Epidermal melanocyte (primary cell): ENCODE measurements around the gene SLN.

Experiments used
- DNase-seq: peaks from one replicate; pipeline ENCODE4 v3.0.0; 2011; ENCODE audit warnings: low spot score; ENCODE audit not compliant: insufficient read length

SLN gene

DNA sequence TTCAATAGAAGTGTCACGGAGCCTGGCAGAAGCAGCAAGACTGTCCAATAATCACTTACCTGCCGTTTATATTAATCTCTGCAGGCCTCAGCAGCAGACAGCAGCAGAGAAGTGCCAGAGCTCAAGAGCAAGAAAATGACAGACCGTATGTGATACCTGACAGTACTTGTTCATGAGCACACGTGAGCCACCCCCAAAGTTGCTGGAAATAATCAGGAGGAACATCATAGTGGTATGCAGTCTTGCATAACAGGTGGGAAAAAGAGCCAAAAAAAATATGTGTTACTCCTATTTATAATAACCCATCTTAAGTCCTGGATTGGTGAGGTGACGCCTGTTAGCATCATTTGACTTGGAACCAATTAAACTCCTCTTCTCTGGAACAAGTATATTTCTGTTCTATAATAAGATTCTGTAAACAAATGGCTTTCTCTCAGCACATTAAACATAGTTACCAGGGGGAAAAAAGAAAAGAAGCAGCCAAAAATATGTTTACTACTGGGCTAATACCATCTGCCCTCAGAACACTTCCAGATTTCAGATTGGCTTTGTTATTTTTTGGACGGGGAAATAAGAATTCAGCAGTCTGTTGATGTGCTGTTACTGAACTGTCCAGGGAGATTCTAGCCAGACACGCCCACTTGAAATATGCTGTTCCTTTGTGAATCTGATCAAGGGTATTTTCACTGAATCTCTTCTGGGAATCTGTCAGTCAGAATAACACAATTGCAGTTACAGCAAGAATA, 7.9 kb upstream of the SLN start:
- no peak for DNase-seq

DNA sequence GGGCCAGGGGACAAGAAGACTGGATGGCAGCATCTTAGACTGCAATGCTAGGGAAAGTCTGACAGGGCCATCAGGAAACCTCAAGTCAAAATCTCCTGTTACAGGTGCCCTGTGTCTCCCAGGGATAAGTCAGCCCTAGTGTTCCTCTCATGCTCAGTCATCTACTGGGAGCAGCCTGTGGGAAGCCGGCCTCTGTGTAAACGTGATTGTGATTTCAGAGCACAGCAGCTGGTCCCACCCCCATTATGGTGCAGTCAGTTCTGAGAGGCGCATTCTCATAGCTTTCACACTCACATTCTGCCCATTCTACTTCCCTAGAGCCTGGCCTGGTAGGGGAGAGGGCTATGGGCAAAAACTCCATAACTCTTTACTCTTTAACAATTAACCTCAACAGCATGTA, 7.2 kb upstream of the SLN start:
- DNase-seq, result no peak

DNA sequence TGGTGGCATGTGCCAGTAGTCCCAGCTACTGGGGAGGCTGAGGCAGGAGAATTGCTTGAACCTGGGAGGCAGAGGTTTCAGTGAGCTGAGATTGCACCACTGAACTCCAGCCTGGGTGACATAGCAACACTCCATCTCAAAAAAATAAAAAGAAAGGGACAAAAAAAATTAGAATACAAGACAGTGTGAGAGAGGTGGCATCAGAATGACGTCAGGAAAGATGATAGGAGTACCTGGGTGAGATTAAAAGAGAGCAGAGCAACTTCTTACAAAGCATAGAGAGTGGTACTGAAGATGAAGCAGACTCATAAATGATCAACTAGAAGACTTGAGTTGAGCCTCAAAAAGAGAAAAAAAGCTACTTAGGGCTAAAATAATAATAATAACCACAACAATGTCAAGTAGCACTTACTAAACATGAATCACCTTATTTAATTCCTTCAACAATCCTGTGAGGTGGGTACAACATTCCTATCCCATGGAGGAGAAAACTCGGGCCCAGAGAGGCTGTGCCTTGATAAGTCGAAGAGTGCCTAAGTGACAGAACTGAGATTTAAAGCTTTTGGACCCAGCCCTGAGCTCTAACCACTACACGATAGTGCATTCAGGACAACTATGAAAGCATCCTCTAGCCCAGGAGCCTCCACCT, 5.2 kb upstream of the SLN start:
- no peak for DNase-seq

DNA sequence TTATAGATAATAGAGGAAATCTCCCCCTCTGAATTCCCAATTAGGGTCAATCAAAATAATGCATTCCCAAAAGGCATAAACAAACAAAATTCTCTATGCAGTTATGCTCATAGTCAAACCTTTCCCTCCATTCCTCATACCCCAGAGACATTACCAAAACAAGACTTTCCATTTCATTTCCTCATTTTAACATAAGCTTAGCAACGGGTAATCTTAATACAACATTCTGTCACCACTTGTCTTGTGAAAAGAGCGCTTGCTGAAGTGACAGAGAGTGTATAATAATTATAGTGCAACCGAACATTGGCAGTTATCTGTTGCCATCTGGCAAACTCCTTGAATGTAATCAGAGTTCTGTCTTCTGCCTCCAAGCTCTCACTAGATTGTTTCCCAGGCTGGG, 1.2 kb upstream of the SLN start:
- DNase-seq, result no peak

DNA sequence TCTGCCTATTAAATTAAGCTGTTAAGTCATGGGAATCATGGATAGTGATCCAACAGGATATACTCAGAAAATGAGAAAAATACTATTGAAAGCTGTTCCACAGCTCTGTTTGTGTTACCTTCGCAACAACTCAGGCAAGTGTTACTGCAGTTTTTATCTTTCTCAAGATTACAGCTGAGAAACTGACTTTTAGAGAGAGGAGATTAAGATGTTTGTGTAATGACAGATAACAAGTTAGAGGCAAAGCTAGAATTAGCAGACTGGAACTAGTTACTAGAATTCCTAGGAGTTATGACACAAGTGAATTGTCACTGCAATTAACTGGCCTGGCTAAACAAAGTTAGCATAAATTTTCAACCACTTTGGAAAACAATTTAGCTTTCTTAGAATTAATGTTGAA, 1.6 kb downstream of the SLN start:
- no peak for DNase-seq

DNA sequence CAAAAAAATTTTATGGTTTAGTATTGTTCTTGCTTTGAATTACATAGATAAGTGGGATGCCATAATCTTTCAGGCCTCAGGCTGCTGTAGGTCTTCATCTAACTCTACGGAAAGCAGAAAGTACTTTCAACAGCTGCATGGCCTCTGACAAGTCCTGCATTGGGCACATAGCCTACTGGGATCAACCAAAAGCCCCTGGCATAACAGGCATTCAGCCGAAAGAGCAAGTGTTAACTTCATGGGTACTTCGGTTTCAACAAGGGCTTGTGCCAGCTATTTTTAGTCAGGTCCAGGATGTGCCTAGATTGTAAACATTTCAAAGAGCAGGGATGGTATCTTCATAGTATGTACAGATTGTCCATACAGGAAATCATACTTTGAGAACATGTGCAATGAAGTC, 3.1 kb downstream of the SLN start:
- DNase-seq, result no peak

DNA sequence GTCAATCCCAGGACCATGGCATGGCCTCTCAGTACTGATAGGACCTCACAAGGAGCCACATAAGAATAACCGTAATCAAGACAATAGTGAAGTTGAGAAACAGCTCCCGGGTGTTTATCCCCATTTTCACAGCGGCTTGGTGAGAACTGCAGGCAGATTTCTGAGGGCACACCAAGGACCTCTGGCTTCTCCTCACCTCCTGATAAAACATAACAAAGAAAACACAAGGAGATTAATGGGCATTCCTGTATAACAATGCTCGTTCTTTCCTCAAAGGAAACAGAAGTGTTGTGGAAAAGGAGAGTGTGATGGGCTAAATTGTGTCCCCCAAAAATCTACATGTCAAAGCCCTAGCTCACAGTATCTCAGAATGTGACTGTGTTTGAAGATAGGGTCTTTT, 4.0 kb downstream of the SLN start:
- no peak for DNase-seq

DNA sequence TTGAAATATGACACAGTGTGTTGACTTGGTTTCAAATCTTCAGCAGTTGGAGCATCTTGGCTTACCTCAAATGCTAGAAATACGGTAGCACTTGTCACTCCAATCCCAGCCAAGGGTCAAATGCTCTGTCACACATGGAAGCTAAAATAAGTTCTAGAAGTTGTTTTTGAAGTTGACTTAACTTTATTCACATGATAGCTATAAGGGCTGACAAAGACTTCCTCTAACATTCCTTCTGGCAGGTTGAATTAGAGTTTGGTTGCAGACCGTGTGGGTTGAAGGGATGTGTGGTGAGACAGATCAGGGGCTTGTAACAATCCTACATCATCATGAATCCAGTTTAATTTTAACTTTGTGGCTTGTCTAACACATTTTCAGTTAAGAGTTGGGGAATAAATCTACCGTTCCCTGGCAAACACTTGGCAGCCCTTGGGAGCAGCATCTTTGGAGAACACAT, 4.6 kb downstream of the SLN start:
- no peak for DNase-seq

DNA sequence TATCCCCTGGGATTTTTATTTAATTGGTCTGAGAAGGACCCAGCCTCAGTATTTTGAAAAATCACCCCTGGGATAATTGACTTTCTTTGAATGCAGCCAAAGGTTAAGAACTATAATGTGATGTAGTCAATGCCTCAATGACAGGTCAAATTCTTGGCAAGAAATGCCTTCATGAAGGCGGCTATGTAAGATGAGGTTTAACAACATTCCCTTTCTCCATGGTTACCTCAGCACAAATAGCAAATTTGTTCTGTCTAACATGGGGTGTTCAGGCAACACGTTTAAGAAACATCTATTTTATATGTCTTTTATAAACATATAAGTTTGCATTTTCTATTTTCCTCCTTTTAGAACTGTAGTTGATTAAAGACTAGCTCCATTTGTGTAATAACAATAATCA, 5.3 kb downstream of the SLN start:
- DNase-seq, result no peak

DNA sequence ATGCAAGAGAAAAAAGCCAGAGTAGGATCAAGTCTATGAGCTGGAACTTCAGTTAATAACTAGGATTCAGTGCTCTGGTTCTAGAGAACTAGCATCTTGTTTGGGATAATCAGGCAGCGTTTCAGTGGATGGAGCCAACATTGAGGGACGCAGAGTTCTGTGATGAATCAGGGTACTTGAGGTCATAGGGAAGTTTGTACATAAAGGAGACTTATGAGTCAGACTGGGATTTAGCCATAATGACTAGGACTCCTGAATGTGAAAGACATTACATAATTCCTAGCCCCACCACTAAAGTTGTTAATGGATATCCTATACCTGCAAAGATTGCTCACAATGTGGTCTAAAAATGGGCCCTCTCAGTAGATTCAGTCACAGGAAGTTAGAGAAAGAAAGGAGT, 6.8 kb downstream of the SLN start:
- no peak for DNase-seq

DNA sequence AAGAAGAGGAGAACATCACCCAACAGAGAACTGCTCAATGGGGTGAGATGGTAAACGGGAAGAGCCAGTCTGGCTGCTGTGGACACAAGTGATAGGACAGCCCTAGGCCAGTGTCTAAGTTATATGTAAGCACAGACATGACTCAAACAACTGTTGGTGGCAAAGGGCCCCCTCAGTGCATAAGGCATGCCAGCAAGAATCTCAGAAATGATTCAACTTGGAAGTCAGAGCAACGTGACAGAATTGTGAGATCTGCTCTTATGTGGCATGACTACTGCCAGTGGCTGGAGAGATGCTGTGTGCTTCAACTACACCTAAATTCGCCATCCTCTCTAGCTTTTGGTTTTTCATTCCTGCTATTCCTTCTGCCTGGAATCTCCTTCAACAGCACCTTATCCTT, 7.4 kb downstream of the SLN start:
- DNase-seq, result no peak

DNA sequence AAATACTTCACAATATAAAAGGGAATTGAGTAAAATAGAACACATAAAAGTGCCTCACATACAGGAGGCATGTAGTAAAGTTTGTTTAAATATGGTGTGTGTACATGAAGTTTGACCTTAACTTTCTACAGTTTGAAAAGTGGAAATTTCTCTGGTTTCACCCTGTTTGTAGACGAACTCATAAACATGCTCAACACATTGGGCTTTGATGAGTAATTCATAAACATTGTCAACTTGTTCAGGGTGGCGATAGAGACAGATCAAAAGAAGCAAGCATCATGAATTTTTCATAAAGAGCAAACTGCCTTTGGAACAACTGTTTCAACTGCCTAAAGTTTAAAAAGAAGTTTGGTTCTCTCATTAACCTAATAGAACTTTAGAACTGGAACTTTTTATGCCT, 9.1 kb downstream of the SLN start:
- no peak for DNase-seq

DNA sequence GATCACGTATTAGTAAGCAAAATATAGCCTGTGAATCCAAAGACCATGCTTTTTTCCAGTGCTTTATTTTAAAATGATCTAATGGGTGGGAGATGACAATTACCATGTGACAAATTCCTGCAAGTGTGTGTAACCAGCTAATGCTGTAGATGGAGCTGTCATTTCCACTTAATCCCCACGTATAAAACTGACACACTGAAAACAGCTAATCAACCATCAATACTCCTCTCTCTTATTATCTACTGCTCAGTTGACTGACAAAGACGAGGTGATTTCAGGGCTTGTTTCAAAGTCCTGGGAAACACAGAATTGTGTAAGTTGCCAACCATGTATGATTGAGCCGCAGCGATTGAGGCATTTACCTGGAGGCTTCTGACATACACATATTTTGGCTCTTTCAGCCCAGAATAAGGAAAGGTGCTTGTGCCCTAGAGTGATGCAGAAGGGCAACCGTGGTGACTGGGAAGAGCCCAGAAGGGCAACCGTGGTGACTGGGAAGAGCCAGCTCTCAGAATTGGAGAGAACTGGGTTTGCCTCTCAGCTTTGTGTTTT, 9.7 kb downstream of the SLN start:
- DNase-seq, result no peak

DNA sequence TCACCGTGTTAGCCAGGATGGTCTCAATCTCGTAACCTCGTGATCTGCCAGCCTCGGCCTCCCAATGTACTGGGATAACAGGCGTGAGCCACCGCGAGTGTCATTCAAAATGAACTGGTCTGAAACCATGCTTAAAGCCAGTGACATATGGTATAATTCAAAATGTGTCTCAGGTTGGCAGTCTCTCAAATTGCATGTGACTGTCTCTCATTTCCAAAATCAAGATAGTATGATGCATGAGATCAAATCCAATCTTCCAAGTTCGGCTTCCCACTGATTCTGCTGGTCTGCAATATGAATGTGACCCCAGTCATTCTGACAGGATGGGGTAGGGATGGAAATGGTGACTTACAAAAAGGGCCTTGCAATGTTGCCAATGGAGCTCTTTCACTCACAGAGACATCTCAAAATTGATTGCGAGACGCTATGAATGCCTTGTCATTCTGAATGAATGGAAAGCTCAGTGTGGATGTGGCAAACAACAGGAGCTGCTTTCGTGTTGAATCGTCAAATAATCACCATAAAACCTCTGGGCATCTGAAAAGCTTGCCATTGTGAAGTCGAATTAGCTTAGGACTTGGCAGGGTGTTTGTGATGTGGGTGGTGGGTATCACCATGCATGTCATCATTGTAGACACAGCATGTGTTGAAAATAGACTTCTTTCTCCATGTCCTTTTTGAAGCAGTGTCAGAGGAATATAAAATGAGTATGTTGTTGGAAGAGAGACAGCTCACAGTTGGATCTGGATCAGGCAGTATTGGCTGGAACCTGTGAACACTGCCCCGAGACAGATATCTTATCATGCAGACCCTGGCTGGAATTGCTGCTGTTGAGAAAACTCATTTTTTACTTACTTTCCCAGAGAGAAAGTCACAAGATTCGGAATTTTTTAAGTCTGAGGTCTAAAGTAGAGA, 12.2 kb downstream of the SLN start:
- DNase-seq, result no peak

DNA sequence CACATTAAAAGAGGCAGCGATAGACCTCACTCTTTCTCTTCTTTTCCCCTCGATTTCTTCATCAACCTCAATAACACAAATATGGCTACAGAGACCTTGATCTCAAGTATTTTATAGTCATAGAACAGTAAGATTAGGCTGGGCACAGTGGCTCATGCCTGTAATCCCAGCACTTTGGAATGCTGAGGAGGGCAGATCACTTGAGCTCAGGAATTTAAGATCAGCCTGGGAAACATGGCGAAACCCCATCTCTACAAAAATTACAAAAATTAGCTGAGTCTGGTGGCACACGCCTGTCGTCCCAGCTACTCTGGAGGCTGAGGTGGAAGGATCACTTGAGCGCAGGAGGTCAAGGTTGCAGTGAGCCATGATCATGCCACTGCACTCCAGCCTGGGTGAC, 14.6 kb downstream of the SLN start:
- DNase-seq, result no peak

DNA sequence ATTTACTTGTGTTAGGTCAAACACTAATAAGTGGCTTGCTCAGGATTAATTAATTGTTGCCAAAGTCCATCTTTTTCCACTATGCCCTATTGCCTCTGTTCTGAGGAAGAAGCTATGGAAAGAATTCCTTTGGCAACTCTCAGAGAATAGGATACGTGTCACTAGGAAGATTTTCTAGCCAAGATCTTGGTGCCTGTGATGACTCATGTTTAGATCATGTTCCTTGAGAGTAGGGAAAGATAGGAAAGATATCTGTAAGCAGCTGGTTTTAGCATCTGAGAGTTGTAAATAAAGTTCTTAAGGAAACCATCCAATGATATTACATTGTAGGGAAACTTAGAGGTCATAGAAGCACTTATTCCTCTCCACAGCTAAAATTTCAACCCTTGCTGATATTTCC, 15.7 kb downstream of the SLN start:
- no peak for DNase-seq

DNA sequence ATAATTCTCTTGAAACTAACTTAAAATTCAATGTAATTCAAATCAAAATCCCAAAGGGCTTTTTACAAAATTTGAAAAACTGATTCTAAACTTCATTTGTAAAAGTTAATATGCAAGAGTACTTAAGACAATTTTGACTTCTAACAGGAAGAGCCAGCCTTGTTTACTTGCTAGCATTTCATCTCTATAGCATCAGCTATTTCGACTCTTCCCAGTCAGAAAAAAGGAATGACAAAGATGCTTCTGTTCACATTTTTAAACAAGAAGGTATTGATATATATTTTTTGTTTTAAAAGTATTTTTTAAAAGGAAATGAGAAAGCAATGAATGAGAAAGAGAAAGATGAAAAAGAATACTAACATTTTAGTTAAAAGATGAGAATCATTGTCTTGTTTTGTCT, 16.4 kb downstream of the SLN start:
- DNase-seq, result no peak

DNA sequence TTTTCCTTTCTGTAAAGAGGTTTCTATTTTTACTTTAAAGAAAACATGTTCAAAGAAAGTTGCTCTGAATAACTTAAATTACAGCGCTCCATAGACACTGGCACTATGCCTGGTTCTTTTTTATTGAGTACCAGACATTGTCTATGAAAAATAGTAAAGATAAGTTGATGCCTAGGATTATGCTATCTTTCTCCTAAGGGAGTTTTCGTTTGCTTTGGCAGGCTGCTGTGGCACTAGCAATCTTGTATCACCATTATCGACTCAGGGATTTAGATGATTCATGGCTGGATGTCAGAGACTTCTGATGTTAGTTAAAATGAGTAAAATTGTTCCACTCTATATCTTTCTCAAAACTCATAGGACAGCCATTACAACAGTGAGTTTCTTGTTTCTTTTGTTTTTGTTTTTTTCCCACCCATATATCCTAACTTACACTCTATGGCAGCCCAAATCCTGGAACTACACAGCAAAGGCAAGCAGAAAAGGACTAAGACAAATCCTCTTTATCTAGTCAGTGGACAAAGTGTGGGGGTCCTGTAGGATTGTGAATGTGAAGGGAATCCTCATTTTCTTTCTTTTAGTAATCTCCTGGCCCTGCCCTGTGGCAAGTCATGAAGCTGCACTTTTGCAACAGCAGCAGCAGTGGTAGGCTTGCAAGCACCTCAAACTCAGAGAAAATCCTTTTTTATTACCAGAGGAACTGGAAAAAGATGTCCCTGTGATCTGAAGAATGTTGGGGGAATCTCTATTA, 20.7 kb downstream of the SLN start:
- DNase-seq, result no peak

DNA sequence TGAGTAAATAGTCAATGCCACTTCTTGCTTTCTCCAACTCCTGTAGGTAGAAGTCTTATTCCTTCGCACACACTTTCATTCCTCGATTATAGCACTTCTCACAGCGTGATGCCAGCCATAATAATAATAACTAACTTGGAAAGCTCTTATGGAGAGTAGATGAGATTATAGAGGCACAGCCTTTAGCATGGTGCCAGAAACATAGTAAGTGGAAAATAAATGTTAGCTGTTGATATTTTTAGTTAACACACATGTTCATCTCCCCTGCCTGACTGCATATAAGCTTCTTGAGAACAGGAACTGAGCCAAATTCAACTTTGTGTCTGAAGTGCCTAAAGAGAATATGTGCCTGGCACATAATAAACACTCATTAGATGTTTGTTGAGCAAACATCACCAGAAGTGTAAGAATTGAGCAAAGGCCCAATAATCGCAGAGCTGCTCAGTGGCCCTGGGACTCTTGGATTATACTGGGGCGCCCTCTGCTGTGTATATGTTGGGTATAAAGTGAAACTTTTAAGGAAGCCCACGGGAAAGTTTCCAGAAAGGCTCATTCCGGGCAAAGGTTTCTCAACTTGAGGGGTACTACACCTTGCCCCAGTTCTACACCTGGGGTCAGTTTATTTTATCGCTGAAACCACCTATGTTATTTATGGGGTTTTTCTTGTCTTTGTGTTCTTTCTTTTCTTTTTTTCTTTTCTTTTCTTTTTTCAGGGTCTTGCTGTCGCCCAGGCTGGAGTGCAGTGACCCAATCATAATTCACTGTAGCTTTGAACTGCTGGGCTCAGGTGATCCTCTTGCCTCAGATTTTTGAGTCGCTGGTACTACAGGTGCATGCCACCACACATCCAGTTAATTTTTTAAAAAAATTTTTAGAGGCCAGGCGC, 22.3 kb downstream of the SLN start:
- peak; percentile 35 for DNase-seq

DNA sequence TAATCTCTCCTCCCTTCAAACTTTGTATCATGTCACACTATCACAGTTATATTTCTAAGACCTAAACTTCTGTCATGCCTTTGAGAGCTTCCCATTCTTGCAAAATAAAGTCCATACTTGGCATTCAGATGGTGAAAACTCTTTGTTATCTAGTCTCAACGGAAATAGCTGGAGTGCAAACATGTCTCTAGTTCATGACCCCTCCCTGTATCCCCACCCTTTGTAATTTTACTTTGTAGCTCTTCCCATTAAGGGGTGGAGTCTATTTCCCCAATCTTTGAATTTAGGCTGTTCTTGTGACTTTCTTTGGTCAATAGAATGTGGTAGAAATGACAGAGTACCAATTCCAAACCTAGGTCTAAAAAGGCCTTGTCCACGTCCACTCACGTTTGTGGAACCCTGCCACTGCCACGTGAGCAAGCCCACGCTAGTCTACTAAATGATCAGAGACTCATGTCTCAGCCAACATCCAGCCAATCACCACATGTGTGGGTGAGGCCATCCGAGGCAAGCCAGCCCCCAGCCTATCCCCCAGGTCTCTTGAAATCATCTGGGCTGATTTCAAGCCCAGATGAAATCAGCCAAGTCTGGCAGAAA, 23.4 kb downstream of the SLN start:
- DNase-seq, result no peak
